Fibroblast of the conjunctiva (primary cell): ENCODE results near the gene PHOX2B.

ENCODE experiments used
- DNase-seq: peaks from one replicate; pipeline ENCODE4 v3.0.0-alpha.2; 2010; ENCODE audit warnings: low read depth

The PHOX2B gene

DNA sequence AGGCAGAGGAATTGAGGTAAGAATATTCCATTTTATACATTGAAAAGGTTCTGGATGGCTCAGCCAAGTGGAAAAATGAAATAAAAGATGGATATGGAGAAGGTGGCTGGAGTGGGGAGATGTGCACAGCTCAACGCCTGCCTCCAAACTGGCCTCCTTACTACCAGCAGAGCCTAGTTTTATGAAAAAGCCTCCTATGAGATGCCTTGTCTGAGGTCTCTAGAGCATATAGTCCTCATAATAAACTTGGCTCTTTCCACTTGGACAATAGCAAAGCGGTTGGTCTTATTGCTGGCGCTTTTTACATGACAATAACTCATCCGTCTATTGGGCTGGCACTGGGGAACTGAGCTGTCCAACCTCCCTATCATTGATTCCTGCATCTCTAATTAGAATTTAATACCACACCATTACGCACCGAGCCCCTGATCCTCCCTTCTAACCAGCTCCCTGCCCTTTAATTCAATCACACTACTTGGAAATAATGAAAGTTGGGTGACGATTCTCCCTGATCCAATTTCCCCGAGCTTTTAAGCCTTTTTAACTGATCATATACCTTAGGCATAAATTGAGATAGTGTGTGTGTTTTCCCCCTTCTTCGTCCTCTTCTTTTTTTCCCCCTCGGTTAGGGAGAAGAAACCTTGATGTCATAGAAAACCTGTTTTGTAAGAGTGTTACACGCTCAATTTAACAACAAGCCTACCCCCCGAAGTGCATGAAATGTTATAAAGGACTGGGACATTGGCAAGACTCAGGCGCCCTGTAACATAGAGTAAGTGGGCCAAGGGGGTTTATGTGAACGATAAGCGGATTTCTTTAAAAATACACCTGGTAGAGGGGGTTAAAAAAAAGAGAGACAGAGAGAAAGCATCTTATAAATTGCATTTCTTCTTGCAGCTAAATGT is at the start of gene PHOX2B:
Gene PHOX2B (minus strand): TSS at position 155 of the 905 bp plus-strand sequence. CDS start 115 bp downstream, at position 40.
- no peak for DNase-seq

DNA sequence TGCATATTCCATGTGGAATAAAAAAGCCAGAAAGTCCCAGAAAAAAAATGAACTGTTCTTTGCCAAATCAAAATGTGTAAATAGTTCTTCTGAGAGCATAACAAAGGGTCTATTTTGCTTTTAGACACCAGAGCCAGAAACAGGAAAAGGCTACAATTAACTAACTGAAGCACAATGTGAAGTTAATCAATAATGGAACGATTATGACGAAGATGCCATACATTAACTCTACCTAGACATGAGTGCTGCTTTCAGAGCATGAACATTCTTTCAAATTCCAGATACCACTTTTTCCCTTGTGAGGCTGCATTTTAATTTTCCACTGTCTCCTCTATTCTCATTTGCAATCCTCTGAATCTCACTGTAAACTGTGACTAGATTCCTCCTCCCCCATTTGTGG is 48.7 kb upstream of the PHOX2B start:
- DNase-seq, result no peak

DNA sequence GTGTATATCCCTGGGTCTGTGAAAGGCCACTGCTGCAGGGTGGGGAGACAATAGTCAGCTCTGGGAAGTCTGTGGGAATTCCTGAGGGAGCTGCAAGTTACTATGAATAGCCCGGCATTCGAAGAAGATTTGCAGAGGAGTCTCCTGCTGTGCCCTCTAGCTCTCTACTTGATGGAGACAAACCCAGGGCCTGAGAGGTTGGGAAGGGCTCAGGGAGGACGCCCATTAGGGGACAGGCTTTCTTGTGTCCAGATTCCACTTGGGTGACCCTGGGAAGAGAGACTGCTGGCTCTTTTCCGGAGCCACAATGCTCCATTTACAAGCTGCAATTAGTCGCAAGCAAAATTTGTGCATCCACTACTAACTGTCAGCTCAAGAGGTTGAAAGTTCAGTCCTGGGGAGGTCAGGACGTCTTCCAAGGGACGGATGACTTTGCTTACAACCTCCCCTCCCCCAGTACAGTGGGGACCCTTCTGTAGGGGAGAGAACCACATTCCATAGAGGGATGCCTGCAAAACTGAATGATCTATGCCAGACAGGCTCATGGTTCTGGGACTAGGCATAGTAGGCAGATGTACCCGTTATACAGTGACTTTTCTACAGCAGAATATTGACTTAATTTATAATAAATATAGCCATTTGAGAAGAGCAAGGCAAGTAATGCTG is 48.2 kb upstream of the PHOX2B start:
- no peak for DNase-seq

DNA sequence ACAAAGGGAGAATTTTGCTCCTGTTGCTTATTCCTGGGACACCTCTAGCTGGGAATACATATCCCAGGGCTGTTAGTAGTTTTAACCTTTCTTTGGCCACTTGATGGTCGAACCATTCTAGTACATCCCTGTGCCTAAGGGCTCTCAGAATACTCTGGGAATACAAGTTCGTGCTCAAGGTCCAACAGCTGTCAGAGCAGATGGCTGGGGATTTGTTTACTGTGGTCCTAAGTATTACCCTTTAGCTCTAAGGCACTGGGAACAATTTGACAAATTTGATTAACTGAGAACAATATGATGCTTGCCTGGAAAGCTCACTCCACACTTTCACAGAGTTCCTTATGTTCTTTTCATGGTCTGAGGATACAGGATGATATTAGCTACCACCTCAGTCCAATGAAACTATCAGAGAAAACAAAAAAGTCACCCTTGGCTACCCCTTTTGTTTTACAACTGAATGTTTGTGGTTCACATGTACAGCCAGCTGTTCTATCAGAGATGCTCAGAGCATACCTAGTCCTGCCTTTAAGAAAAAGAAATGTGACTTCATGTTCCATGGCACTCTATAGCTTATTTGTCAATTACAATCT is 47.4 kb upstream of the PHOX2B start:
- no peak for DNase-seq

DNA sequence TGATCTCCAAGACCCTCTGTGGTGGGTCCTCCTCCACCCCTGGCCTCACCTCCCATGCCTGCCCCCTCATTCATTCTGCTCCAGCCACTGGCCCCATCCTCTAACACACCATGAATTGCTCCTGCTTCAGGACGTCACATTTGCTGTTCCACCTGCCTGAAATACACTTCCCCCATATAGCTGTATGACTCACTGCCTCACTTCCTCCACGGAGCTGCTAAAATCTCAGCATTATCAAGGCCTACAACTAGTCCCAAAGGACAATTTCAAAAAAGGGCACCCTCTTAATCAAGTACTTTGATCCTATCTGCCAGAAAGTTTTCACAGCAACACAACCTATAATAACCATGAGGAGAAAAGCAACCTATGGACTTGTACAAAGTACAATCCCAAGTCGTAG is 43.6 kb upstream of the PHOX2B start:
- no peak for DNase-seq

DNA sequence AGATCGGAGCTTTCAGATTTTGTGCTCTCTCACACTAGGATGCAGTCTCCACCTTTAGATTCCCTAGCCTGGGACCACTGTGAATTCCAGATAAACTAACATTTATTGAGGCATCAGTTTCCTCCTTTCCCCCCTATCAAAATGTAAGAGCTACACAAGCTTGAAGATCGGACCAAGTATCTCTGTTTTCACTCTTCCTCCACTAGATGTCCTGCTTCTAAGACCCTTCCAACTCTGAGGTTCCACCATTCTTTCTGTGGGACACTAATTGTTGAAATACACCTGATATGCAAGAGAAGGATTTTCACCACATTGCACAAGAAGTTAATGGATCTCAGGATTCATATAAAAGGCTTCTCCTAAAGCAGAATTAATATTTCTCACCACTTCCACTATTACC is 43.0 kb upstream of the PHOX2B start:
- no peak for DNase-seq

DNA sequence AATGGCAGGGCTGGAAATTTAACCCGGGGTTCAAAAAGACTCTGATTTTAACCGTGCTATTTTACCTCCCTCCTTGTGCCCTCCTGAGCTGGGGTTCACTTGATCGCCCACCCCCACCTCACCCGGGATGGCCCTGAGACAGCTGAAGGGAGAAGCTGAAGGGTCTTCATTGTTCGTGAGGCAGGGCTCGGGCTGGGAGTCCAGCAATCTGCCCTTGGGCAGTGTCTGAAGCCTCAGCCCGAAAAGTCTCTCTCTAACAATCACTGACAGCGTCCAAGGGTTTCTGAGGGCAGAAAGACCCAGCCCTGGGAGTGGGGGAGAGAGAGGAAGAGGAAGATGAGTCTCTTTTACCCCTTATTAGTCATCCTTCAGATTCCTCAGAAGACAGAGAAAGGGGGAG is 39.4 kb upstream of the PHOX2B start:
- no peak for DNase-seq

DNA sequence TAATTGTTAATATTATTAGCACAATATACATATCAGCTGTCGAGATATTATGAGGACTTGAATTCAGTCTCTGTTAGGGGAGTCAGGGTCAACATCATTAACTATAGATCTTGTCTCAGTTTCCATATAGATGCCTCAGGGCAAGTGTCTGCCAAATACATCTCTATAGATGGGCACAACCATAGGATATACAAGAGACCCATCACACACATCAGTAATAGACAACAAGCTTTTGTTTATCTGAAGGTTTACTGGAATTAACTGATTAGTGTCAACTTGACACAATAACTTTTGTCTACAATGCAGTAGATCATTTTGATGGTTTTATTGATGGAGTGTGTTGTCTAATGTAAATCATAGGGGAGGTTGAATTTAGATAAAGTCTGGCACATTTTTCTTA is 37.1 kb upstream of the PHOX2B start:
- no peak for DNase-seq

DNA sequence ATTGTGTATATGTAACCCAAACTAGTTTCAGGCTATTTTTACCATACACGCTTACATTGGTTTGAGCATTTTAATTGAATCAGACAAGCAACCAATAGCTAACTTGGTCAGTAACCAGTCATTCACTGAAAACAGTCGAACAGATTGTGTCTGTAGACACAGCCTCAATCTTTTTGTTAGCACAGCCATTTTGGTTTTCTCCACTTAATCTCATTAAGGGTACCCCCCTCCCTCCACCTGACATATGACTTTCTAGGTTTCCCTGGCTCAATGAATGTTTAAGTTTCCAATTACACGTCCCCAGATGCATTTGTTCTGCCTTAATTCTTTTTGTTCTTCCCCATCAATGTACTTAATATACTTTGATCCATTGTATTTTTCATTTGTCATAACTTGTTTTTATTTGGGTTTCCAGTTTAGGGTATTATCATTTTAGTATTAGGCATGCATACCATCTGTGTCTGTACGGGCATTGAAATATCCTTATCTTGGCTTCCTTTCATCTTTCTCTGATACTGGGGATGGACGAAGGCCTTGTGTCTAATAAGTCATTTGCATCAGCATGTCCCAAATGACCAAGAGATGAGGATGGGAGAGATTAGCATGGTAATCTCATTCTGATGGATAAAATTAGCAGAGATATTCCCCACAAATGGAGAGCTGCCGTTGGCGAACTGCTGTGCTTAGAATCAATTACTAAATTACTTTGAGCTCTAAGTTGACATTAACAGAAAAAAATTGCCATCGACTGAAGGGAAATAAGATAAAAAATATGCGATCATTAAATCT is 35.9 kb upstream of the PHOX2B start:
- DNase-seq, result no peak

DNA sequence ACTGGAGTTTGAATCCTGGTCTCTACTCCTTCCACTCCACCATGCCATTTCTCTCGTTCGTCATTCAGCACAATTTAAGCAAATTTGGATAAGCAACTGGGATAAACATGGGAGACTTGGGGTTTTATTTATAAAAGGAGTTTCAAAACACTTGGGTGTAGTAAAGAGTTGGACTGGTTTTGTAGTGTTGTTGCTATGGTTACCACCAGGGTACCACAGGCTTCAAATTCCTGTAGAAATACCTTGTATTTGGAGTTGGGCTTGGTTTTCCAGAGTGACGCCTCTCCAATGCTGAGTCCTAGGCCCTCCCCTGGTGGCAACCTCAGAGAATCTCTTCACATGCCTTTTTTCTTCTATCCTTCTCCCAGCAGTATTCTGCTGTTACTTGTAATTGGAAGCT is 27.9 kb upstream of the PHOX2B start:
- DNase-seq, result no peak

DNA sequence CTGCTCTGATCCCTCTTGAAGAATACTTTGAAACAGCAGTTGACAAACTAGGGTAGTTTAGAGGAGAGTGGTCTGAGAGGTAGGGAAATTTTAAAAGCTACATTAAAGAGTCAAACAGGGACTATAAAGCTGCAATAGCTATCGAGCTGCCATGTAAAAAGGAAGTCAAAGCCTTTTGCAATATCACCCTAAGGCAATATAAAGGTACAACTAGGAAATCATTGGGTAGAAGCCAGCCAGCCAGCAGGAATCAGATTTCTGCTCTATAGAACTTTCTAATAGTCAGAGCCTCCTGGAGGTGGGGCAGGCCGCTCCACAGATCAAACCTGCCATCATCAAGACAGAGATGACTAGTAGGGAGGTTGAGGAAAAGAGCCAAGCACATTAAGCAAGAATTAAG is 15.2 kb upstream of the PHOX2B start:
- no peak for DNase-seq

DNA sequence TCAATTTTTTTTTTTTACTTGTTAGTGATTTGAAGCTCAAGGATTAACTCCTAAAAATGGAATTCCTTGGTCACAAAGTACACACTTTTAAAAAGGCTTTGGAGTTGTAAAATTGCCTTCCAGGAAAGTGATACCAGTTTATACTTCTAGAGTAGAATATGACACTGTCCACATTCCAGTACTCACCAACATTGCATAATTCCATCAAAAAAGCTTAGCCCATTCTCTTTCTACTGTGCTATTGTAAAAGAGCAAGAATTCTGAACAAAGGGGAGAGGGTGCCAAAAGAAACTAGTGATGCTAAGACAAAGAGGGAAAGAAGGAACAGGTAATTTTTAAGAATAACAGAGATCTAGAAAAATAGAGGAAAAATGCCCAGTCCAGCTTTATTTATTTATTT is 10.4 kb upstream of the PHOX2B start:
- no peak for DNase-seq

DNA sequence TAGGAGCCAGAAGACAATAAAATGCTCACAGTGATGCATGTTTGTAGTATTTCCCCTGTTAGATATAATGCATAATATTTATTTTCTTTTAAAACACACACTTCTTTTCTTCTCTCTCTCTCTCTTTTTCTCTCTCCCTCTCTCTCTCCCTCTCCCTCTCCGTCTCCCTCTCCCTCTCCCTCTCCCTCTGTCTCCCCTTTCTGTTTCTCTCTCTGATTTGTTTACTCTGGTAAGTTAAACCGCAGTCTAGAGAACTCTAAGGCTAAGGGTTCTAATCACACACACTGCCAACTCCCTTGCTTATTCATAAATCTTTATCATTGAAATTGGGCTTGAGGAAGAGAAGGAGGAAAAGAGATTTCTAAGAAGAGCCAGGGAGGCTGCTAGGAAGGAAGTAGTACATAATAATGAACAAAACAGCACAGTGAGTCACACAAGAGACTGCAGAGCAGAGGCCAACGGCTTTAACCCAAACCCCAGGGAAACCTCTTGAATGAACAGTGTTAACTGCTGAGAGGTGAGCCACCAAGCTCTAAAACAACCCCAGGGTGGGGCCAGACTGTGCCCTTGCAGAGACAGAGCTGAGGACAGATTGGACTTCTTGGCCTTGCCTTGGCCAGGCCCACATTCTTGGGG is 9.1 kb upstream of the PHOX2B start:
- no peak for DNase-seq

DNA sequence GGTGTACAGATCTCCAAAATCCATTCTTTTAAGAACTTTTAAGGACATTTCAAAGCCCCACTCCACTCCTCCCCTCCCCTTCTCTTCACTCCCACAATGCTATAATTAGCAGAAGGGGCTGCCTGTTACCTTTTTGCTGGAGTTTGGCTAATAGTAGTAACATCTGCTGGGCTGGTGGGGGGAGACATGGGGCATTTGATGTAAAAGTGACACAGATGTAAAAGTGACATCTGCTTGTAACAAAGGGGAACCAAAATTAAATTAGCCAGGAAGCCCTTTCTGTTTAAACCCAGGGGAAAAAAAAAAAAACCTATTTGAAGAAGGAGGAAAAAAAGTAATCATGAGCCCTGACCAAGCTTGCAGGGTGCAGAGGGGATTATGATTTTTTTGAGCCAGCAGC is 5.4 kb upstream of the PHOX2B start:
- no peak for DNase-seq

DNA sequence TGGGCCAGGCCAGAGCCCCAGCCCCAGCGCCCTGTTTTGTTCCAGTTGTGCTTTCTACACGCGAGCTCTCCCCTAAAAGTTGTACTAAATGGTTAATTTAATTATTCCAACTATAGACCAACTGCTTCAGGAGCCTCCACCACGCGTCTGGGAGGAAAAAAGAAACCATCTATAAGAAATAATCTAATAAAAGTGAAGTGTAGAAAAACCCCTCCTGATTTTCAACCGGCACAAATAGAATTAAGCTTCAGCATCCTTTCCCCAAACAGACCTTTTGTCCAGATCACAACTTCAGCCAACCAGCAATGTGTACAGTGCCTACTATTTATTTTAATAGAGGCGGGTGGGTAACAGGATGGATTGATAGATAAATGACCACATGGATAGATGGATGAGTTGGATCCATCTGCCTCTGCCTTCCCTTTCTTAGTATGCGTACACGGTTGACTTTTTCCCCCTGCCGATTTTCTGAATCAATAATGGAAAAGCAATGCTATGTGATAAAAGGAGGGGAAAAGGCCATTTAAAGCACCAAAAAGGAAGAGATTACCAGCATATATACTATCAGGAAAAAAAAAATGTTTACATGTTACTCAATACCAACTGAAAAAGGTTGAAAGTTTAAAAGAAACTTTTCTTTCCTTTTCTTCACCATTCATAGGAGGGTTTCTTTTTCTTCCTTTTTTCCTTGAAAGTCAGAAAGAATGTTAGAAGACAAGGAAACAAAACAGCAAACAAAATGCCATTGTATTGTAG is 3.7 kb upstream of the PHOX2B start:
- no peak for DNase-seq

DNA sequence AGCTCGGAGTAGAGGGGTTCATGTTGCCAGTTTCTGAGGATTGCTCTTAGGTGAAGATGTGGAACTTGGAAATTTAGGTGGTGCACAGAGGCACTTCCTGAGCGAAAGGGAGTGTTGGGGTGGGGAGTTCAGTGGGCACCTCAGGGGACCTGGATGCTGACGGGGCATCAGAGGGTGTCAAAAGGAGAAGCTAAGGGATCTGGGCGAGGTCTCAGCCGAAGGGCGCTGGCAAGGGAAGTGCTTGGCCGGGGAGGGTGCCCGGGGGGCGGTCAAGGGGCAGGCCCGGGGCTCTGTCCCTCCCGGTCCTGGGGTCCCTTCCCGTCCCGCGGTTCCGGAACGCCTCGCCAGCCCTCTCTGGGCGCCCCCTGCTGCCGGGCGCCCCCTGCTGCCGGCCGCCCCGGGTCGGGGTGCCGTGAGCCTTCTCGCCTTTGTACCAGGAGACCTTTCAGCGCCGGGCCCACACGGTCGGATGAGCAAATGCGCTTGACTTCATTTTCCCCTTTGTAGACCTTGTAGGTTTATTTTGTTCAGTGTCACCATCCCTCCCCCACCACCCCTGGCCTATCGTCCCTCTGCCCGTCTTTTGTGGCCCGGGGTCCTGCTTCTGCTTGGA is 3.0 kb upstream of the PHOX2B start:
- DNase-seq, result no peak

DNA sequence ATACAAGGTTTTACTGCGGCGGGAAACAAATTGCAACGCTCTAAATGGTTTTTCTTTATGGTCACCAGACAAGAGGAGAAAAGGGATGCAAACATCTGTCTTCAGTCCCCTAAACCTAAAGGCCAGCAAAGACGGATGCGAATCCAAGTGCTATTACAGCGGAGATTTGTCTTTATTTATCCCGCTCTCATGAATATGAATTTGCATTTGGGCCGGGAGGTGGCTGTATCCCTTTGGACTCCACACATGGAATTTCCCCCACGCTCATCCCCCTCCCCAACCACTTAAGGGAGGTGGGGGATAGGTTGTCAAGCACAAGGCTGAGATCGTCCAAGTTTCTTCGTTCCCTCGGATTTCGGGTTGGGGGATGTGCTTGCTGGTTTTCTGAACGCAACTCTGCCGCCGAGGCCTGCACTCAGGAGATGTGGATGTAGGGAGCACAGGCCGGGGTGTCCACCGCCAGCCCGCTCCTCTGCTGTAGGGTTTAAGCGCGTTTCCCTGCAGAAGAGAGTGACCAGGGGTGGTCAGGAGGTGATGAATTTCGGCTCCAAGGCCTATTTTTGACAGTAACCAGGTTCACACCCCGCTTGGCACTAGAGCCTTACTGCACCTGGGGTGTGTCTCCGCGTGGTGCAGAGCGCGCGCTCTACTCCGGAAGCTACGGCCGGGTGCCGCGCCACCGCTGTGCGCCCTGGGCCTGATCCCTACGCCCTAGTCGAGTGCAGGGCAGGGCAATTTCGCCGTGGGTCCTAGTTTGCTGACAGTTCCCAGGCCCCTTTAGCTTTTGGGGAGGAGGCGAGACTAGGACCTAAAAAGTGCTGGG is 2.3 kb upstream of the PHOX2B start:
- no peak for DNase-seq

DNA sequence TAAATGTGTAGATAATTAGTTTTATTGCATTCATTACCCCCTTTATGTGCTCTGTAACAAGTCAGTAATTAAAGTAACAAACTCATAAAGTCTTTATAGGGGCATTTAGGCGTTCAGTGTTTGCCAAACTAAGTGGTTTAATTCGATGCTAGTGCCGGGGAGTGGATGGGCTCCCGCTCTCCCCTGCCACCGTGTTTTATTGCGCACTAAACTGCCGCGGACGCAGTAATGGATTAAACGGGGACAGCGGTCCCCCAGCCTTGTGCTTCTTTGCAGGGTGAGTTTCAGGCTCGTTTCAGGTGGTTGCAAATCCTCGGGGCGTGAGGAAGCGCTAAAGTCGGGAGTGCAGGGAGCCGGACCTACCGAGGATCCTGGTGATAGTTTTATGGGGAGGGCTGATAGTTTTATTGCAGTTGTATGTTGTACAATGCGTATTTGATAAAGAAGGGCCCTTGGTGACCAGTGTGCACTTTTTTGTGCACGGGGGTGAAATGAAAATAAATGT is 1.6 kb upstream of the PHOX2B start:
- DNase-seq, result no peak

DNA sequence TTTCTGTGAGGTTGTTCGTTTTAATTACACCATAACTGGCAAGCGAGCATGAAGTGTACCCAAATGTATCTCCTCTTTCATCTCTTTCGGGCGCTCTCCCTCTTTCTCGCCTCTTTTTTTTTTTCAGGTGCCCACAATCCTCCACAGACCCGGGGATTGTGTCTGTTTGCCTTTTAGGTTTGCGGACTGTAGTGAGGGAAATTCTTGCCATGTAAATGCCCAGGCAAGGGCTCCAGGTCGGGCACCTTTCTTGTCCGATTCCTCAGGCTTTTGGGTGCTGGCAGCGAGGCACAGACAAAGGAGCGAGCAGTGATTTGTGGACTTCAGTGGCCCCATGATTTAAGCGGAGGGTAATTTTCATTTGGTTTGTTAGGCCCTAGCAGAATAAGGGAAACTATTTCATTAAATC is 1.1 kb upstream of the PHOX2B start:
- no peak for DNase-seq
